Stimulated activated CD8-positive, alpha-beta memory T cell treated with anti-CD3 and anti-CD28 coated beads, Interleukin-4, amount 100 ng/mL, for 1 hour (primary cell): ENCODE measurements around the gene DIPK2B.

Source experiments
- DNase-seq, 2 donors: peaks; one replicate each; pipeline ENCODE4 v3.0.0-alpha.2; 2020; ENCODE audit warnings: low read depth in 2 of 2, low spot score in 1 of 2

Gene DIPK2B

GRCh38 chrX:45200741-45201234 is at the start of gene DIPK2B:
Gene DIPK2B (minus strand): TSS chrX:45200876. CDS start chrX:45200826, 50 bp downstream.
- DNase-seq: no peak

GRCh38 chrX:45240301-45240700 is 39.6 kb upstream of the DIPK2B start:
- no peak for DNase-seq

GRCh38 chrX:45238489-45238888 is 37.8 kb upstream of the DIPK2B start:
- DNase-seq: no peak

- no peak for DNase-seq
Observed at GRCh38 chrX:45233531-45233930, 32.9 kb upstream of the DIPK2B start.

- no peak for DNase-seq
Observed at GRCh38 chrX:45232139-45232538, 31.5 kb upstream of the DIPK2B start.

GRCh38 chrX:45230410-45230809 is 29.7 kb upstream of the DIPK2B start:
- DNase-seq: no peak

GRCh38 chrX:45229348-45229747 is 28.7 kb upstream of the DIPK2B start:
- DNase-seq: no peak

GRCh38 chrX:45228126-45228525 is 27.4 kb upstream of the DIPK2B start:
- no peak for DNase-seq

GRCh38 chrX:45208121-45208856 is 7.6 kb upstream of the DIPK2B start:
- no peak for DNase-seq

GRCh38 chrX:45202171-45202570 is 1.5 kb upstream of the DIPK2B start:
- DNase-seq: no peak

GRCh38 chrX:45198706-45199105 is 2.0 kb downstream of the DIPK2B start:
- no peak for DNase-seq

- DNase-seq: no peak
Observed at GRCh38 chrX:45198301-45198700, 2.4 kb downstream of the DIPK2B start.

- no peak for DNase-seq
Observed at GRCh38 chrX:45196701-45197100, 4.0 kb downstream of the DIPK2B start.

GRCh38 chrX:45191820-45192409 is 8.8 kb downstream of the DIPK2B start:
- DNase-seq: no peak

- DNase-seq: no peak
Observed at GRCh38 chrX:45191383-45191782, 9.3 kb downstream of the DIPK2B start.

- DNase-seq: no peak
Observed at GRCh38 chrX:45187731-45188130, 12.9 kb downstream of the DIPK2B start.

GRCh38 chrX:45186643-45187026 is 14.0 kb downstream of the DIPK2B start:
- no peak for DNase-seq

GRCh38 chrX:45184211-45184610 is 16.5 kb downstream of the DIPK2B start:
- DNase-seq: no peak

GRCh38 chrX:45172890-45173289 is 27.8 kb downstream of the DIPK2B start:
- DNase-seq: no peak

GRCh38 chrX:45166781-45167180 is 33.9 kb downstream of the DIPK2B start:
- no peak for DNase-seq

GRCh38 chrX:45165726-45166125 is 35.0 kb downstream of the DIPK2B start:
- no peak for DNase-seq

GRCh38 chrX:45164995-45165394 is 35.7 kb downstream of the DIPK2B start:
- no peak for DNase-seq
